Right lobe of liver (tissue), 6 donors: ENCODE results near the gene MICU1. TPM values are rescaled to one million over a fixed set of nuclear protein-coding genes. Genes with fewer than 3 reads are reported as not detected.
A peak's percentile ranks its signal among the peaks of the same experiment; 100 is the strongest.

ENCODE experiments used
- ATAC-seq, 4 donors: fragments of 200-7000 bp; cut with Tn5 transposase; one replicate each; pipeline ENCODE4 v1.9.1; 2020; ENCODE audit warnings: mild to moderate bottlenecking in 4 of 4, moderate library complexity in 4 of 4
- DNase-seq, 3 donors: peaks; one replicate each; pipeline ENCODE4 v3.0.0-alpha.2; 2020
- H3K27ac ChIP-seq, 3 donors: fragments of 200-600 bp; one replicate each; pipeline ENCODE4 v1.8.0; 2022
- H3K27me3 ChIP-seq, 2 donors: fragments of 200-600 bp; one replicate each; pipeline ENCODE4 v1.8.0; 2022
- H3K36me3 ChIP-seq, 4 donors: fragments of 200-600 bp; sonication (generic) in 1 of 4; one replicate each; pipeline versions ENCODE4 v1.5.1 to v1.8.0; 2017 to 2022; ENCODE audit warnings: control low read depth in 1 of 4
- H3K4me1 ChIP-seq, 4 donors: fragments of 200-600 bp; sonication (generic) in 1 of 4; one replicate each; pipeline versions ENCODE4 v1.5.1 to v1.8.0; 2017 to 2022; ENCODE audit warnings: control low read depth in 1 of 4
- H3K4me3 ChIP-seq, 3 donors: fragments of 200-600 bp; one replicate each; pipeline ENCODE4 v1.8.0; 2022
- H3K9me3 ChIP-seq, 4 donors: fragments of 200-600 bp; sonication (generic) in 1 of 4; one replicate each; pipeline versions ENCODE4 v1.5.1 to v1.8.0; 2017 to 2022; ENCODE audit warnings: control low read depth in 1 of 4
- CTCF ChIP-seq, 4 donors: fragments of 200-600 bp in 3 of 4; fragments of 450-650 bp in 1 of 4; IDR thresholded peaks; one replicate each; pipeline versions ENCODE4 v1.5.1 to v1.8.0; 2016 to 2022; ENCODE audit warnings: antibody characterized with exemption in 4 of 4, mild to moderate bottlenecking in 2 of 4
- POLR2A ChIP-seq: fragments of 450-650 bp; IDR thresholded peaks from one replicate; pipeline ENCODE4 v1.6.1; 2017; ENCODE audit warnings: antibody characterized with exemption, mild to moderate bottlenecking
- WGBS: methylation state at CpG from one replicate; pipeline ENCODE4 v1.1.6; 2018; ENCODE audit warnings: low coverage, low lambda C conversion rate; ENCODE audit not compliant: insufficient coverage; ENCODE audit errors: missing lambda C conversion rate; 5-methylcytosine and 5-hydroxymethylcytosine counted together
- intact Hi-C, 2 donors: fragments of 100-400 bp; cut with DNase I; formaldehyde crosslinking; loops; one replicate each; pipeline versions ENCODE4 v1.11.2 to v1.14.1; 2022
- total RNA-seq, 6 experiments: library from RNA; depleted of rRNA in 2 of 6; stranded (reverse); fragments of >200 nt in 2 of 6; fragmentation: NEBNext Ultra II Directional in 3 of 6; extraction: Animal tissue kit (Norgen Biotek cat#: 25700) in 3 of 6; gene quantifications; one replicate each; pipeline versions ENCODE4 v1.1.0 to v1.2.4, GENCODE V29; 2016 to 2023
- donor health status: DM: no; HTN: yes; CAD: no.
- donor health status: DM: no; HTN: no; CAD: no.
- donor health status: DM: no; HTN: no; CAD: no.
- donor health status: DM: no; HTN: yes; CAD: no.
- donor health status: DM: no; HTN: yes; CAD: no.

Gene MICU1
- total RNA-seq, 6 experiments from 2014 or later, result 25.3 to 55.3 (median 38.2) TPM

- Histone ChIP-seq H3K4me1 (peaks cover 0 to 14% (median 0%) of the 10 kb centered on the region in 4 donors), H3K27ac (no peak overlapping the region), H3K36me3 (no peaks in the 10 kb centered on the region), H3K4me3 (no peak overlapping the region), H3K9me3 (no peaks in the 10 kb centered on the region), H3K27me3 (no peaks in the 10 kb centered on the region)
- DNase-seq (no peak), ATAC-seq (peak in 2 of 4 donors; percentile 27 to 30)
- TF ChIP-seq POLR2A (no peak), CTCF (IDR thresholded peaks at IDR 0.05) (no peak)
- intact Hi-C loops, result no loop called here
- WGBS, result 56% methylated on average over 1 of the region's 1 CpG
These were observed 9.2 kb downstream of the MICU1 start for GRCh38 chr10:72616716-72617115.

DNA sequence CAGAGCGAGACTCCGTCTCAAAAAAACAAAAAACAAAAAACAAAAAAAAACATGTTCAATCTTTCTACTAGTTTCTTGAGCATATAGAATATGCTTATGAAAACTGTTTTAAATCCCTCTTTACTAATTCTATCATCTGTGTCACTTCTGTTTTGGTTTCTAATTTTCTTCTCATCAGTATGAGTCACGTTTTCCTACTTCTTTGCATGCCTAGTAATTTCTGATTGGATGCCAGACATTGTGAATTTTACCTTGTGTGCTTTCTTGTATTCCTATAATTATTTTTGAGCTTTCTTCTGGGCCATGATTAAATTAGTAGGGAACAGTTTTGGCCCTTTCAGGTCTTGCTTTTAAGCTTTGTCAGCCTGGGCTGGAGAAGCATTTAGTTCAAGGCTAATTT lies 9.9 kb downstream of the MICU1 start:
- Histone ChIP-seq H3K4me3 (no peak overlapping the region), H3K36me3 (no peaks in the 10 kb centered on the region), H3K27ac (no peak overlapping the region), H3K27me3 (no peaks in the 10 kb centered on the region), H3K4me1 (peaks cover 0 to 14% (median 0%) of the 10 kb centered on the region in 4 donors), H3K9me3 (no peaks in the 10 kb centered on the region)
- intact Hi-C loops, result no loop called here
- no peak for ATAC-seq
- DNase-seq, result no peak
- TF ChIP-seq CTCF (IDR thresholded peaks at IDR 0.05), result no peak
- no peak for TF ChIP-seq POLR2A
- 61% methylated on average over 3 of the region's 3 CpGs for WGBS

DNA sequence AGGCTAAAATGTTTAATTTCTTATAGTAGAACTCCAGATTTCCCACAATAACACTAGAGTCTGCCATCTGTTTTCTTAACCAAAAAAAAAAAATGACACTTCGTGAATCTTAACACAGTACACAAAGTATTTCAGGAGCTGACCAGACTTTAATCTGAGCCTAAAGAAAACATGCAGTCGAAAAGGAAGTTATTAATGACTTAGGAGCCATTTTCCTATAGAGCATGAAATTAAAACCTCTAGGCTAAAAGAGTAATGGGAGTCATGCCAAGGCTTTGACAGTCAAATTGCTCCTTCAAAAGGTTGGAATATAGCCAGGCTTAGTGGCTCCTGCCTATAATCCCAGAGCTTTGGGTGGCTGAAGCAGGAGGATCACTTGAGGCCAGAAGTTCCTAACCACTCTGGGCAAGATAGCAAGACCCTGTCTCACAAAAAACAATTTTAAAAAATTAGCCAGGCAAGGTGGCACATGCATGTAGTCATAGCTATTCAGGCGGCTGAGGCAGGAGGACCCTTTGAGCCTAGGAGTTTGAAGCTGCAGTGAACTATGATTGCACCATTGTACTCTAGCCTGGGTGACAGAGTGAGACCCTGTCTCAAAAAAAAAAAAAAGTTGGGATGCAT lies 13.6 kb downstream of the MICU1 start:
- no peaks in the 10 kb centered on the region for H3K9me3 ChIP-seq
- no peaks in the 10 kb centered on the region for H3K27me3 ChIP-seq
- TF ChIP-seq CTCF (IDR thresholded peaks at IDR 0.05) (no peak), POLR2A (no peak)
- peak overlapping the region; percentile 4 to 41 (median 20) for H3K4me3 ChIP-seq
- peak overlapping the region in 2 of 3 donors; percentile 25 to 30 for H3K27ac ChIP-seq
- DNase-seq (no peak), ATAC-seq (peak; percentile 59 to 76 (median 70))
- intact Hi-C loops, result no loop called here
- 43% methylated on average over 3 of the region's 3 CpGs for WGBS
- peaks cover 0 to 14% (median 0%) of the 10 kb centered on the region in 4 donors for H3K4me1 ChIP-seq
- no peaks in the 10 kb centered on the region for H3K36me3 ChIP-seq

DNA sequence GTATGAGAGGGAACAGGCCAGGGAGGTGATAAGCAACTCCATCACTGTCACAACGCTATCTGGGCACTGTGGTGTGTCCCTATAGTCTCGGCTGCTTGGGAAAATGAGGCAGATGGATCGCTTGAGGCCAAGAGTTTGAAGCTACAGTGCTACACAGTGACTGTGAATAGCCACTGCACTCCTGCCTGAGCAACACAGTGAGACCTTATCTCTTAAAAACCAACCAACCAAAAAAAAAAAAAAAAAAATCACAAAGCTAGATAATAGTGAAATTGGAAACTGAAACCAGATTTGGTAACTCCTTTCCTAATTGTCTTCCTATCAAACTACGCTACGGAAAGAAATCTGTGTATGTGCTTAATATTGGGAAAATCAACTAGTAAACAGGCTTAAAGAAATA lies 14.1 kb downstream of the MICU1 start:
- peak overlapping the region in 2 of 3 donors; percentile 25 to 30 for H3K27ac ChIP-seq
- H3K4me3 ChIP-seq, result peak overlapping the region; percentile 4 to 41 (median 20)
- DNase-seq, result no peak
- 23% methylated on average over 5 of the region's 5 CpGs for WGBS
- H3K9me3 ChIP-seq, result no peaks in the 10 kb centered on the region
- no peak for TF ChIP-seq POLR2A
- intact Hi-C loops, result no loop called here
- peak; percentile 41 to 82 (median 73) for ATAC-seq
- H3K36me3 ChIP-seq, result no peaks in the 10 kb centered on the region
- peaks cover 0 to 10% (median 0%) of the 10 kb centered on the region in 4 donors for H3K4me1 ChIP-seq
- H3K27me3 ChIP-seq, result no peaks in the 10 kb centered on the region

- H3K27ac ChIP-seq, result no peak overlapping the region
- ATAC-seq (no peak), DNase-seq (no peak)
- intact Hi-C loops, result no loop called here
- H3K4me1 ChIP-seq, result peaks cover 0 to 9% (median 0%) of the 10 kb centered on the region in 4 donors
- no peaks in the 10 kb centered on the region for H3K36me3 ChIP-seq
- WGBS, result 79% methylated on average over 1 of the region's 1 CpG
- H3K9me3 ChIP-seq, result no peaks in the 10 kb centered on the region
- H3K4me3 ChIP-seq, result no peak overlapping the region
- TF ChIP-seq CTCF (IDR thresholded peaks at IDR 0.05), result no peak
- TF ChIP-seq POLR2A, result no peak
- no peaks in the 10 kb centered on the region for H3K27me3 ChIP-seq
These were observed 15.4 kb downstream of the MICU1 start for GRCh38 chr10:72610466-72610865.
